ENCODE data around the gene ACY1.

GRCh38 chr3:52024765-52025452, 41.6 kb downstream of the ACY1 start:
- TF ChIP-seq AFF4 (CRISPR knock-in tag; IDR thresholded peaks at IDR 0.05) (no peak), HCFC1 (IDR thresholded peaks at IDR 0.05; ENCODE audit: low read depth, low read length) (no peak), RAD21 (CRISPR knock-in tag; IDR thresholded peaks at IDR 0.05) (no peak), CTCF (CRISPR knock-in tag; IDR thresholded peaks at IDR 0.05) (no peak), ZFP82 (CRISPR knock-in tag; IDR thresholded peaks at IDR 0.05; ENCODE audit: borderline replicate concordance) (no peak), CC2D1A (CRISPR knock-in tag; IDR thresholded peaks at IDR 0.05) (no peak), ZNF335 (CRISPR knock-in tag; IDR thresholded peaks at IDR 0.05) (no peak), RFX3 (CRISPR knock-in tag; IDR thresholded peaks at IDR 0.05) (no peak)
- TF ChIP-seq, protein P1, sequence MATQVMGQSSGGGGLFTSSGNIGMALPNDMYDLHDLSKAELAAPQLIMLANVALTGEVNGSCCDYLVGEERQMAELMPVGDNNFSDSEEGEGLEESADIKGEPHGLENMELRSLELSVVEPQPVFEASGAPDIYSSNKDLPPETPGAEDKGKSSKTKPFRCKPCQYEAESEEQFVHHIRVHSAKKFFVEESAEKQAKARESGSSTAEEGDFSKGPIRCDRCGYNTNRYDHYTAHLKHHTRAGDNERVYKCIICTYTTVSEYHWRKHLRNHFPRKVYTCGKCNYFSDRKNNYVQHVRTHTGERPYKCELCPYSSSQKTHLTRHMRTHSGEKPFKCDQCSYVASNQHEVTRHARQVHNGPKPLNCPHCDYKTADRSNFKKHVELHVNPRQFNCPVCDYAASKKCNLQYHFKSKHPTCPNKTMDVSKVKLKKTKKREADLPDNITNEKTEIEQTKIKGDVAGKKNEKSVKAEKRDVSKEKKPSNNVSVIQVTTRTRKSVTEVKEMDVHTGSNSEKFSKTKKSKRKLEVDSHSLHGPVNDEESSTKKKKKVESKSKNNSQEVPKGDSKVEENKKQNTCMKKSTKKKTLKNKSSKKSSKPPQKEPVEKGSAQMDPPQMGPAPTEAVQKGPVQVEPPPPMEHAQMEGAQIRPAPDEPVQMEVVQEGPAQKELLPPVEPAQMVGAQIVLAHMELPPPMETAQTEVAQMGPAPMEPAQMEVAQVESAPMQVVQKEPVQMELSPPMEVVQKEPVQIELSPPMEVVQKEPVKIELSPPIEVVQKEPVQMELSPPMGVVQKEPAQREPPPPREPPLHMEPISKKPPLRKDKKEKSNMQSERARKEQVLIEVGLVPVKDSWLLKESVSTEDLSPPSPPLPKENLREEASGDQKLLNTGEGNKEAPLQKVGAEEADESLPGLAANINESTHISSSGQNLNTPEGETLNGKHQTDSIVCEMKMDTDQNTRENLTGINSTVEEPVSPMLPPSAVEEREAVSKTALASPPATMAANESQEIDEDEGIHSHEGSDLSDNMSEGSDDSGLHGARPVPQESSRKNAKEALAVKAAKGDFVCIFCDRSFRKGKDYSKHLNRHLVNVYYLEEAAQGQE (IDR thresholded peaks at IDR 0.05; ENCODE audit: borderline replicate concordance in 1 of 2, low read depth in 1 of 2, low read length in 2 of 2), result no peak

Data from HepG2 (cell line).